AG09319 (cell line): ENCODE data around the gene ZBTB25.

Experiments
- DNase-seq: peaks from one replicate; pipeline ENCODE4 v3.0.0-alpha.2; 2010; ENCODE audit warnings: low read depth; ENCODE audit errors: extremely low read depth
- CTCF ChIP-seq: IDR thresholded peaks from 2 replicates; pipeline ENCODE4 v1.5.1; 2011; ENCODE audit warnings: low read depth, mild to moderate bottlenecking, inconsistent platforms, low read length, moderate library complexity

ZBTB25 gene

GRCh38 chr14:64504310-64504896, 765 bp upstream of the ZBTB25 start, which contains the start of gene ZBTB1:
ZBTB1 (plus strand) TSS chr14:64504770; CDS start chr14:64521505, 16,735 bp downstream.
- peak; percentile 77 for DNase-seq
- TF ChIP-seq CTCF = no peak

- no peak for DNase-seq
- TF ChIP-seq CTCF = no peak
Measured at GRCh38 chr14:64502887-64503433, 678 bp downstream of the ZBTB25 start.

- no peak for DNase-seq
- TF ChIP-seq CTCF = no peak
Measured at GRCh38 chr14:64502456-64502855, 1.2 kb downstream of the ZBTB25 start.

GRCh38 chr14:64501411-64502171, 2.0 kb downstream of the ZBTB25 start:
- no peak for DNase-seq
- TF ChIP-seq CTCF = no peak; the same call in 1 of the 2 replicates

GRCh38 chr14:64500088-64500487, 3.5 kb downstream of the ZBTB25 start:
- no peak for TF ChIP-seq CTCF
- DNase-seq = no peak

DNA sequence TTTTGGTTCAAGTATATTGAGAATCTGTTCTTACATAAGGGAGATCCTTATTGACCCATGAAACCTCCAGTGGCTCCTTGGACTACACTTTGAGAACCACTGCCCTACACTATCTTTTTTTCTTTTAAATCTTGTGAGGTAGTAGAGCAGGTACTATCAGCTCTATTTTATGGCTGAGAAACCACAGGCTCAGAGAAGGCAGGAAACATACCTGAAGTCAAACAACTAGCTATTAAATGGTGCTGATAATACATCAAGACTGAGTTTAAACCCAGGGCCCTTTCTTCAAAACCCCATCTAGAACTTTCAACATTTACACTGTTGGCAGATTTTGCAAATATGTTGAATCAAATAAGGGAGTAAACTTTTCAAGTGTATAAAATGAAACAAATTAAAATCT, 6.9 kb downstream of the ZBTB25 start:
- no peak for TF ChIP-seq CTCF
- DNase-seq = no peak

DNA sequence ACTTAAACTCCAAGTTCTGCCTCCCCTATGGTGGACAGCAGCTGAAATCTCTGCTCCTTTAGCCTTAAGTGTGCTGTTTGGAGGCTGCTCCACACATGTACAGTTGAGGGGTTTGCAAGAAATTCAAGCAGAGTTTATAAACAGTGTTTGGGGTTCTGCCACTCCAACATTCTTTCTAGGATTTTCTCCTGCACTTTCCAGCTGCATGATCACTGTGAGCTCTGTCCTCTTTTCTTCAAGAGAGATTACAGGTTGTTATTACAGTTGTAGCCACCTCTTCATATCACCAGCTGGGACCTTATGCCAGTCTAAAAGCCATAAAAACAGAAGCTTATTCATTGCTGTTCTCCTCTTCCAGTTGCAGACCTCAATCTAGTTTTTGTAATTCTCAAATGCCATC, 8.4 kb downstream of the ZBTB25 start:
- no peak for TF ChIP-seq CTCF
- no peak for DNase-seq
